GM12878 (cell line): ENCODE results near the gene TREML1. TPM values are rescaled to one million over a fixed set of nuclear protein-coding genes. Genes with fewer than 3 reads are reported as not detected.

Source experiments
- ATAC-seq: fragments of 200-7000 bp; cut with Tn5 transposase; 3 replicates; pipeline ENCODE4 v1.9.1; 2020; ENCODE audit warnings: mild to moderate bottlenecking, moderate library complexity
- BruUV-seq: library from RNA; stranded (reverse); fragments of 400-500 nt; replicated peaks from 2 replicates; lab custom pipeline; 2021; lab: Mats Ljungman, UMichigan
- CTCF ChIA-PET: fragments of 300-600 bp; sonication (Branson Sonifier 250); formaldehyde crosslinking; extraction: SDS; loops from one replicate; lab custom pipeline; 2021; ENCODE audit warnings: inconsistent platforms; lab: Yijun Ruan, JAX
- POLR2A ChIA-PET: fragments of 350-600 bp; formaldehyde crosslinking; extraction: SDS; loops from one replicate; lab custom pipeline; 2021; ENCODE audit warnings: inconsistent platforms; lab: Charles Lee
- RAD21 ChIA-PET: fragments of 300-600 bp; sonication (Branson Sonifier 250); formaldehyde crosslinking; loops from one replicate; lab custom pipeline; 2023; ENCODE audit warnings: antibody characterized with exemption; ENCODE audit not compliant: unreplicated experiment; lab: Charles Lee
- SMC1A ChIA-PET: fragments of 300-600 bp; sonication (Branson Sonifier 250); formaldehyde crosslinking; loops from one replicate; lab custom pipeline; 2023; ENCODE audit not compliant: unreplicated experiment, uncharacterized antibody; lab: Charles Lee
- DNase-seq: peaks from one replicate; pipeline ENCODE4 v3.0.0-alpha.2; 2011; ENCODE audit warnings: low read depth, low spot score
- FAIRE-seq: peaks from 3 replicates; lab custom pipeline; 2011; peaks lifted over from hg19 to GRCh38; lab: Jason Lieb, UNC
- H2AFZ ChIP-seq: 2 replicates; pipeline ENCODE4 v1.6.0; 2011; ENCODE audit warnings: low read depth, low read length, control low read depth; ENCODE audit not compliant: control insufficient read depth
- H3K27ac ChIP-seq: 2 replicates; pipeline ENCODE4 v1.5.1; 2011; ENCODE audit warnings: control low read depth; ENCODE audit not compliant: control insufficient read depth, insufficient read depth
- H3K27me3 ChIP-seq, 2 experiments: replicated peaks in 1 of 2; 2 replicates each; pipeline versions ENCODE4 v1.6.0 to v1.6.1; 2011; ENCODE audit warnings: low read length in 1 of 2; ENCODE audit not compliant: control insufficient read depth in 2 of 2, insufficient read depth in 2 of 2
- H3K36me3 ChIP-seq, 2 experiments: 2 replicates each; pipeline ENCODE4 v1.5.1; 2011; ENCODE audit warnings: low read length in 1 of 2; ENCODE audit not compliant: control insufficient read depth in 2 of 2, insufficient read depth in 2 of 2
- H3K4me1 ChIP-seq: 2 replicates; pipeline ENCODE4 v1.6.1; 2011; ENCODE audit warnings: mild to moderate bottlenecking, low read length, moderate library complexity, mixed read lengths; ENCODE audit not compliant: control insufficient read depth, insufficient read depth
- H3K4me2 ChIP-seq: 2 replicates; pipeline ENCODE4 v1.6.0; 2011; ENCODE audit warnings: control low read depth; ENCODE audit not compliant: control insufficient read depth, insufficient read depth
- H3K4me3 ChIP-seq: fragments of 200-600 bp; sonication (generic); 2 replicates; pipeline ENCODE4 v1.5.1; 2016
- H3K79me2 ChIP-seq: 2 replicates; pipeline ENCODE4 v1.6.0; 2011; ENCODE audit warnings: low read length; ENCODE audit not compliant: control insufficient read depth, insufficient read depth
- H3K9ac ChIP-seq: 2 replicates; pipeline ENCODE4 v1.8.0; 2011; ENCODE audit warnings: low read length, control low read depth, mixed read lengths; ENCODE audit not compliant: control insufficient read depth, insufficient read depth
- H3K9me3 ChIP-seq: replicated peaks from 3 replicates; pipeline ENCODE4 v1.5.1; 2011; ENCODE audit warnings: mild to moderate bottlenecking, low read length; ENCODE audit not compliant: control insufficient read depth, insufficient read depth
- H4K20me1 ChIP-seq: 2 replicates; pipeline ENCODE4 v1.6.0; 2011; ENCODE audit not compliant: control insufficient read depth, insufficient read depth
- ATF3 ChIP-seq: IDR thresholded peaks from 2 replicates; pipeline ENCODE4 v1.6.1; 2011; ENCODE audit warnings: low read depth, mild to moderate bottlenecking, low read length, moderate library complexity, borderline replicate concordance; ENCODE audit errors: extremely low read depth
- ATF7 ChIP-seq: fragments of 450-650 bp; IDR thresholded peaks from 2 replicates; pipeline ENCODE4 v1.6.1; 2016; ENCODE audit warnings: low read depth, mild to moderate bottlenecking
- CBX5 ChIP-seq: sonication (generic); IDR thresholded peaks from 2 replicates; pipeline ENCODE4 v1.6.1; 2016; ENCODE audit warnings: low read depth, moderate library complexity, mild to moderate bottlenecking, inconsistent platforms
- CHD1 ChIP-seq: IDR thresholded peaks from 2 replicates; pipeline ENCODE4 v1.6.1; 2012; ENCODE audit warnings: low read depth, low read length, improper control_type of control experiment
- CREM ChIP-seq: IDR thresholded peaks from 2 replicates; pipeline ENCODE4 v1.6.1; 2014; ENCODE audit warnings: antibody characterized with exemption, low read depth
- EED ChIP-seq: sonication (generic); IDR thresholded peaks from 2 replicates; pipeline ENCODE4 v1.6.1; 2016; ENCODE audit warnings: antibody characterized with exemption, low read depth
- MXI1 ChIP-seq: fragments of 150-350 bp; IDR thresholded peaks from 2 replicates; pipeline ENCODE4 v1.6.1; 2011; ENCODE audit warnings: low read depth, mild to moderate bottlenecking, inconsistent platforms, low read length, improper control_type of control experiment
- MYB ChIP-seq: fragments of 150-350 bp; IDR thresholded peaks from 2 replicates; pipeline ENCODE4 v1.6.1; 2014; ENCODE audit warnings: mild to moderate bottlenecking, low read depth, low read length, borderline replicate concordance
- MYC ChIP-seq: IDR thresholded peaks from 2 replicates; pipeline ENCODE4 v1.6.1; 2011; ENCODE audit warnings: mild to moderate bottlenecking, low read length, moderate library complexity, inconsistent platforms; ENCODE audit not compliant: insufficient read depth, insufficient replicate concordance, insufficient read length, severe bottlenecking
- NFYB ChIP-seq: IDR thresholded peaks from 2 replicates; pipeline ENCODE4 v1.6.1; 2011; ENCODE audit warnings: low read depth, mild to moderate bottlenecking, low read length, improper control_type of control experiment, moderate library complexity; ENCODE audit not compliant: insufficient read depth
- PAX8 ChIP-seq: fragments of 450-650 bp; IDR thresholded peaks from 2 replicates; pipeline ENCODE4 v1.6.1; 2017; ENCODE audit warnings: mild to moderate bottlenecking, moderate library complexity
- SMAD1 ChIP-seq: fragments of 450-650 bp; IDR thresholded peaks from 2 replicates; pipeline ENCODE4 v1.6.1; 2018; ENCODE audit warnings: mild to moderate bottlenecking, low read depth; ENCODE audit not compliant: partially characterized antibody
- SRF ChIP-seq, 2 experiments: IDR thresholded peaks; 2 replicates each; pipeline ENCODE4 v1.6.1; 2011; ENCODE audit warnings: low read depth in 2 of 2, low read length in 2 of 2, mild to moderate bottlenecking in 1 of 2, moderate library complexity in 1 of 2
- SUPT20H ChIP-seq: IDR thresholded peaks from 2 replicates; pipeline ENCODE4 v1.6.1; 2011; ENCODE audit warnings: low read depth, mild to moderate bottlenecking, low read length, moderate library complexity, borderline replicate concordance; ENCODE audit not compliant: control insufficient read depth
- TCF12 ChIP-seq: IDR thresholded peaks from 2 replicates; pipeline ENCODE4 v1.6.1; 2011; ENCODE audit warnings: low read depth, mild to moderate bottlenecking, low read length
- WGBS: methylation state at CpG from one replicate; pipeline ENCODE4 v1.1.6; 2016; ENCODE audit warnings: low lambda C conversion rate; ENCODE audit not compliant: insufficient replicate concordance, insufficient coverage; ENCODE audit errors: missing lambda C conversion rate; 5-methylcytosine and 5-hydroxymethylcytosine counted together
- in situ Hi-C: fragments of 300-500 bp; cut with MboI; formaldehyde crosslinking; loops from 9 replicates; pipeline ENCODE4 v1.14.3; 2018; ENCODE audit warnings: mixed read lengths
- intact Hi-C: fragments of 100-400 bp; cut with micrococcal nuclease; formaldehyde crosslinking; loops from one replicate; pipeline ENCODE4 v1.14.2; 2022; ENCODE audit not compliant: unreplicated experiment
- polyA plus RNA-seq, 11 experiments: library from polyadenylated mRNA; depleted of rRNA in 4 of 11; unstranded in 6 of 11; stranded (reverse) in 5 of 11; fragments of >200 nt; fragmentation: Nextera tagmentation in 4 of 11; fragmentation: Illumina TruSeq in 1 of 11; extraction: Ambion mirVana in 4 of 11; extraction: Trizol in 1 of 11; gene quantifications; 1 replicate in 1 of 11; 2 replicates in 10 of 11; pipeline versions ENCODE4 v1.2.1 to v1.2.3, GENCODE V29; 2011 to 2016; ENCODE audit warnings: inconsistent platforms in 2 of 11, missing spikeins in 2 of 11, low read depth in 1 of 11
- total RNA-seq, 4 experiments: library from RNA; depleted of rRNA in 3 of 4; stranded (reverse); fragments of >200 nt in 3 of 4; fragmentation: Illumina TruSeq in 1 of 4; extraction: Trizol in 1 of 4; gene quantifications; 2 replicates each; pipeline versions ENCODE4 v1.2.1 to v1.2.3, GENCODE V29; 2013 to 2021
- TF ChIP-seq, protein P1 (sequence below): fragments of 450-650 bp; IDR thresholded peaks from 2 replicates; pipeline ENCODE4 v1.6.1; 2017; ENCODE audit warnings: mild to moderate bottlenecking, low read depth, inconsistent platforms; ENCODE audit not compliant: poor library complexity, severe bottlenecking
- TF ChIP-seq, protein P2 (sequence below): IDR thresholded peaks from 2 replicates; pipeline ENCODE4 v1.6.1; 2012; ENCODE audit warnings: mild to moderate bottlenecking, low read depth, low read length
- TF ChIP-seq, protein P3 (sequence below): fragments of 450-650 bp; IDR thresholded peaks from 2 replicates; pipeline ENCODE4 v1.6.1; 2017; ENCODE audit warnings: low read depth, mild to moderate bottlenecking, moderate library complexity

The TREML1 gene
- total and polyA plus RNA-seq, 10 of the 15 experiments (the other 5 are each of a cell fraction or from before 2014, with no cell fraction given), result 0.21 TPM; not detected in 9

DNA sequence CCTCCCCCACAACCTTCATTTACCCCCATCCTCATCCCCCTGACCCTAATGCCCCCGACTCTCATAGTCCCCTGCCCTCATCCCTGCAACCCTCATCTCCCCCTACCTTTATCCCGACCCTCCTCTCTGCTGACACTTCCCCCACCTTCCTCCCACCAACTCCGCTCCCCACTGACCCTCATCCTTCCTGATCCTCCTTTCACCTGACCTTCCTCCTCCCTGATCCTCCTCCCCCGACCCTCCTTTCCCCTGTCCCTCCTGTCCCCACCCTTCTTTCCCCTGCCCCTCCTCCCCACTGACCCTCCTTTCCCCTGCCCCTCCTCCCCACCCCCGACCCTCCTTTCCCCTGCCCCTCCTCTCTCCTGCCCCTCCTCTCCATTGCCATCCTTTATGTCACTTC is 39.7 kb upstream of the TREML1 start:
- H3K4me2 ChIP-seq, result no peak overlapping the region
- H3K4me3 ChIP-seq, result no peak overlapping the region
- SMC1A ChIA-PET, result no interaction called here
- H3K79me2 ChIP-seq, result no peaks in the 10 kb centered on the region
- RAD21 ChIA-PET, result no interaction called here
- no peaks in the 10 kb centered on the region for H4K20me1 ChIP-seq
- H3K9me3 ChIP-seq, result peaks cover 17% of the 10 kb centered on the region
- in situ Hi-C loops (no loop called here), intact Hi-C loops (loop anchor here (5.0 kb wide), 1 partner anchor 123 kb away; no protein-coding TSS in a partner anchor)
- H2AFZ ChIP-seq, result no peak overlapping the region
- no peak for DNase-seq
- no CpG with 5 or more reads among the region's 5 CpGs for WGBS
- FAIRE-seq, result no peak
- peaks cover 0 to 4% of the 10 kb centered on the region in 2 experiments; a peak in 2 of 4 replicates for H3K36me3 ChIP-seq
- no peak overlapping the region for H3K9ac ChIP-seq
- H3K27ac ChIP-seq, result no peak overlapping the region
- ATAC-seq, result no peak
- no peaks in the 10 kb centered on the region for H3K4me1 ChIP-seq
- no peak for TF ChIP-seq PAX8
- no peak for TF ChIP-seq CREM
- TF ChIP-seq, protein P1, sequence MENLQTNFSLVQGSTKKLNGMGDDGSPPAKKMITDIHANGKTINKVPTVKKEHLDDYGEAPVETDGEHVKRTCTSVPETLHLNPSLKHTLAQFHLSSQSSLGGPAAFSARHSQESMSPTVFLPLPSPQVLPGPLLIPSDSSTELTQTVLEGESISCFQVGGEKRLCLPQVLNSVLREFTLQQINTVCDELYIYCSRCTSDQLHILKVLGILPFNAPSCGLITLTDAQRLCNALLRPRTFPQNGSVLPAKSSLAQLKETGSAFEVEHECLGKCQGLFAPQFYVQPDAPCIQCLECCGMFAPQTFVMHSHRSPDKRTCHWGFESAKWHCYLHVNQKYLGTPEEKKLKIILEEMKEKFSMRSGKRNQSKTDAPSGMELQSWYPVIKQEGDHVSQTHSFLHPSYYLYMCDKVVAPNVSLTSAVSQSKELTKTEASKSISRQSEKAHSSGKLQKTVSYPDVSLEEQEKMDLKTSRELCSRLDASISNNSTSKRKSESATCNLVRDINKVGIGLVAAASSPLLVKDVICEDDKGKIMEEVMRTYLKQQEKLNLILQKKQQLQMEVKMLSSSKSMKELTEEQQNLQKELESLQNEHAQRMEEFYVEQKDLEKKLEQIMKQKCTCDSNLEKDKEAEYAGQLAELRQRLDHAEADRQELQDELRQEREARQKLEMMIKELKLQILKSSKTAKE, result no peak
- no peak for TF ChIP-seq MXI1
- no peak for TF ChIP-seq NFYB
- no peak for TF ChIP-seq MYC
- no peak for TF ChIP-seq MYB
- no peak for TF ChIP-seq EED
- no peak for TF ChIP-seq SUPT20H
- TF ChIP-seq TCF12, result no peak
- TF ChIP-seq, protein P2, sequence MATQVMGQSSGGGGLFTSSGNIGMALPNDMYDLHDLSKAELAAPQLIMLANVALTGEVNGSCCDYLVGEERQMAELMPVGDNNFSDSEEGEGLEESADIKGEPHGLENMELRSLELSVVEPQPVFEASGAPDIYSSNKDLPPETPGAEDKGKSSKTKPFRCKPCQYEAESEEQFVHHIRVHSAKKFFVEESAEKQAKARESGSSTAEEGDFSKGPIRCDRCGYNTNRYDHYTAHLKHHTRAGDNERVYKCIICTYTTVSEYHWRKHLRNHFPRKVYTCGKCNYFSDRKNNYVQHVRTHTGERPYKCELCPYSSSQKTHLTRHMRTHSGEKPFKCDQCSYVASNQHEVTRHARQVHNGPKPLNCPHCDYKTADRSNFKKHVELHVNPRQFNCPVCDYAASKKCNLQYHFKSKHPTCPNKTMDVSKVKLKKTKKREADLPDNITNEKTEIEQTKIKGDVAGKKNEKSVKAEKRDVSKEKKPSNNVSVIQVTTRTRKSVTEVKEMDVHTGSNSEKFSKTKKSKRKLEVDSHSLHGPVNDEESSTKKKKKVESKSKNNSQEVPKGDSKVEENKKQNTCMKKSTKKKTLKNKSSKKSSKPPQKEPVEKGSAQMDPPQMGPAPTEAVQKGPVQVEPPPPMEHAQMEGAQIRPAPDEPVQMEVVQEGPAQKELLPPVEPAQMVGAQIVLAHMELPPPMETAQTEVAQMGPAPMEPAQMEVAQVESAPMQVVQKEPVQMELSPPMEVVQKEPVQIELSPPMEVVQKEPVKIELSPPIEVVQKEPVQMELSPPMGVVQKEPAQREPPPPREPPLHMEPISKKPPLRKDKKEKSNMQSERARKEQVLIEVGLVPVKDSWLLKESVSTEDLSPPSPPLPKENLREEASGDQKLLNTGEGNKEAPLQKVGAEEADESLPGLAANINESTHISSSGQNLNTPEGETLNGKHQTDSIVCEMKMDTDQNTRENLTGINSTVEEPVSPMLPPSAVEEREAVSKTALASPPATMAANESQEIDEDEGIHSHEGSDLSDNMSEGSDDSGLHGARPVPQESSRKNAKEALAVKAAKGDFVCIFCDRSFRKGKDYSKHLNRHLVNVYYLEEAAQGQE, result no peak
- TF ChIP-seq ATF3, result no peak
- no peak for TF ChIP-seq SRF (IDR thresholded peaks at IDR 0.05; ENCODE audit: low read depth in 2 of 2, low read length in 2 of 2)
- no peak for TF ChIP-seq CHD1
- TF ChIP-seq, protein P3, sequence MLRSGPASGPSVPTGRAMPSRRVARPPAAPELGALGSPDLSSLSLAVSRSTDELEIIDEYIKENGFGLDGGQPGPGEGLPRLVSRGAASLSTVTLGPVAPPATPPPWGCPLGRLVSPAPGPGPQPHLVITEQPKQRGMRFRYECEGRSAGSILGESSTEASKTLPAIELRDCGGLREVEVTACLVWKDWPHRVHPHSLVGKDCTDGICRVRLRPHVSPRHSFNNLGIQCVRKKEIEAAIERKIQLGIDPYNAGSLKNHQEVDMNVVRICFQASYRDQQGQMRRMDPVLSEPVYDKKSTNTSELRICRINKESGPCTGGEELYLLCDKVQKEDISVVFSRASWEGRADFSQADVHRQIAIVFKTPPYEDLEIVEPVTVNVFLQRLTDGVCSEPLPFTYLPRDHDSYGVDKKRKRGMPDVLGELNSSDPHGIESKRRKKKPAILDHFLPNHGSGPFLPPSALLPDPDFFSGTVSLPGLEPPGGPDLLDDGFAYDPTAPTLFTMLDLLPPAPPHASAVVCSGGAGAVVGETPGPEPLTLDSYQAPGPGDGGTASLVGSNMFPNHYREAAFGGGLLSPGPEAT, result no peak
- no peak for TF ChIP-seq ATF7
- TF ChIP-seq CBX5, result no peak
- TF ChIP-seq SMAD1, result no peak
- POLR2A ChIA-PET, result no interaction called here
- CTCF ChIA-PET, result no interaction called here
- H3K27me3 ChIP-seq, result no peaks in the 10 kb centered on the region; a peak in 1 of 4 replicates
- BruUV-seq, result no TSS peak
